ENCODE results near the gene RSBN1L. TPM values are rescaled to one million over a fixed set of nuclear protein-coding genes. Genes with fewer than 3 reads are reported as not detected.

RSBN1L gene
- total and polyA plus RNA-seq, 4 experiments from 2014 or later: 6.3 to 51.0 (median 26.3) TPM

DNA sequence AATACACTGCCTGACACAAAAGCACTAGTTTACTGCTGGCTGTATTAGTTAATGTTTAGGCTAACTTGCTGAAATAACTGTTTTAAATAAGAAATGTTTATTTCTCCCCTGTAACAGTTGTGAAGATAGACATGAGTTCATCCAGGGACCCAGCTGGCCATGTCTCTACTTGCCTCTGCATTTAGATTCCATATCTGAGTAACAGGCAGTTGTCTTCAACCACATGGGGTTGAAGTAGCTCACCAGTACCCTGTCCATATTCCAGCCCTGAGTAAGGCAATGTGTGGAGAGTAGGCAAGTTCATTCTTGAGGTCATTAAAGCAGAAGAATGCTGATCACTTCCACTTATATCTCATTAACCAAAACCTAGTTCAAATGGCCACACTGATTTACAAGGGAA, 31.1 kb upstream of the RSBN1L start:
- Histone ChIP-seq H3K27me3 (ENCODE audit: insufficient read depth, low read length) (no peaks in the 10 kb centered on the region), H3K36me3 (ENCODE audit: insufficient read depth, low read length) (no peaks in the 10 kb centered on the region), H3K4me3 (ENCODE audit: low read length in 2 of 2) (no peak overlapping the region), H3K4me1 (ENCODE audit: insufficient read depth, low read length) (no peaks in the 10 kb centered on the region), H3K27ac (ENCODE audit: low read depth, low read length) (no peak overlapping the region), H3K9me3 (ENCODE audit: control insufficient read depth in 1 of 2, low read length in 2 of 2) (no peaks in the 10 kb centered on the region)
- POLR2A ChIA-PET (ENCODE audit: partially characterized antibody): no interaction called here
- CTCF ChIA-PET (ENCODE audit: partially characterized antibody): interaction anchor here (1.1 to 1.6 kb wide), 2 partner anchors 14 to 375 kb away, joined by 3 to 9 read pairs; no protein-coding TSS in a partner anchor
- H3K27me3 Mint-ChIP-seq: no peaks in the 10 kb centered on the region
- H3K27ac Mint-ChIP-seq: no peak overlapping the region
- intact Hi-C loops (cut with micrococcal nuclease): no loop called here
- no peak for DNase-seq
- no peak overlapping the region for H3K4me3 Mint-ChIP-seq
- H3K4me1 Mint-ChIP-seq: no peaks in the 10 kb centered on the region
- H3K9me3 Mint-ChIP-seq: no peaks in the 10 kb centered on the region
- no peaks in the 10 kb centered on the region for H3K36me3 Mint-ChIP-seq

- H3K27me3 Mint-ChIP-seq: no peaks in the 10 kb centered on the region
- ChIA-PET POLR2A (ENCODE audit: partially characterized antibody) (no interaction called here), CTCF (ENCODE audit: partially characterized antibody) (interaction anchor here (0.6 kb wide), 1 partner anchor 8 kb away, joined by 3 read pairs; no protein-coding TSS in a partner anchor)
- H3K36me3 Mint-ChIP-seq: no peaks in the 10 kb centered on the region
- Histone ChIP-seq H3K36me3 (ENCODE audit: insufficient read depth, low read length) (no peaks in the 10 kb centered on the region), H3K9me3 (ENCODE audit: control insufficient read depth in 1 of 2, low read length in 2 of 2) (no peaks in the 10 kb centered on the region), H3K27me3 (ENCODE audit: insufficient read depth, low read length) (no peaks in the 10 kb centered on the region), H3K4me1 (ENCODE audit: insufficient read depth, low read length) (no peaks in the 10 kb centered on the region), H3K27ac (ENCODE audit: low read depth, low read length) (no peak overlapping the region), H3K4me3 (ENCODE audit: low read length in 2 of 2) (no peak overlapping the region)
- intact Hi-C loops (cut with micrococcal nuclease): no loop called here
- no peak overlapping the region for H3K27ac Mint-ChIP-seq
- no peaks in the 10 kb centered on the region for H3K9me3 Mint-ChIP-seq
- no peaks in the 10 kb centered on the region for H3K4me1 Mint-ChIP-seq
- no peak overlapping the region for H3K4me3 Mint-ChIP-seq
- DNase-seq: no peak
Measured at GRCh38 chr7:77667459-77668086, 28.7 kb upstream of the RSBN1L start.

DNA sequence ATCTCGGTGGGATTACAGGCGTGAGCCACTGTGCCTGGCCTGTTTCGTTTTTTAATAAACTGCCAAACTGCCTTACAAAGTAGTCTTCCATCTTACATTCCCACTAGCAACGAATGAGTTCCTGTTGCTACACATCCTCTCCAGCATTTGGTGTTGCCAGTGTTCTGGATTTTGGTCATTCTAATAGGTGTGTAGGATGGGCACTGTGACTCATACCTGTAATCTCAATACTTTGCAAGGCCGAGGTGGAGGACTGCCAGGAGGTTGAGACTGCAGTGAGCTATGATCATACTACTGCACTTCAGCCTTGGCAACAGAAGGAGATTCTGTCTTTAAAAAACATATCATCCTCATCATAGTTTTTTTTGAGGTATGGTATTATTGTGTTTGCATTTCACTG, 21.4 kb upstream of the RSBN1L start:
- CTCF ChIA-PET (ENCODE audit: partially characterized antibody): interaction anchor here (1.5 kb wide), 1 partner anchor 16 kb away, joined by 6 read pairs; no protein-coding TSS in a partner anchor

GRCh38 chr7:77679608-77680007, 16.7 kb upstream of the RSBN1L start:
- Histone ChIP-seq H3K4me3 (ENCODE audit: low read length in 2 of 2) (no peak overlapping the region), H3K9me3 (ENCODE audit: control insufficient read depth in 1 of 2, low read length in 2 of 2) (no peaks in the 10 kb centered on the region), H3K36me3 (ENCODE audit: insufficient read depth, low read length) (no peaks in the 10 kb centered on the region), H3K4me1 (ENCODE audit: insufficient read depth, low read length) (no peaks in the 10 kb centered on the region), H3K27ac (ENCODE audit: low read depth, low read length) (no peak overlapping the region), H3K27me3 (ENCODE audit: insufficient read depth, low read length) (no peaks in the 10 kb centered on the region)
- DNase-seq: no peak
- Mint-ChIP-seq H3K4me3 (no peak overlapping the region), H3K4me1 (peaks cover 0 to 2% (median under 1%) of the 10 kb centered on the region in 4 donors), H3K27me3 (no peaks in the 10 kb centered on the region), H3K9me3 (no peaks in the 10 kb centered on the region), H3K27ac (peak overlapping the region in 1 of 7 donors; percentile 85), H3K36me3 (peaks cover 17 to 18% of the 10 kb centered on the region in 2 donors)
- intact Hi-C loops (cut with micrococcal nuclease): no loop called here
- POLR2A ChIA-PET (ENCODE audit: partially characterized antibody): no interaction called here
- CTCF ChIA-PET (ENCODE audit: partially characterized antibody): no interaction called here

More for the DNA sequence above, 21.4 kb upstream of the RSBN1L start:
- POLR2A ChIA-PET (ENCODE audit: partially characterized antibody): interaction anchor here (0.8 kb wide), 1 partner anchor 21 kb away, joined by 3 read pairs; the partner anchor contains the start of gene RSBN1L
- Mint-ChIP-seq H3K27me3 (no peaks in the 10 kb centered on the region), H3K4me3 (no peak overlapping the region), H3K27ac (no peak overlapping the region), H3K4me1 (peaks cover 0 to 2% (median 0%) of the 10 kb centered on the region in 4 donors), H3K9me3 (no peaks in the 10 kb centered on the region), H3K36me3 (no peaks in the 10 kb centered on the region)
- Histone ChIP-seq H3K9me3 (ENCODE audit: control insufficient read depth in 1 of 2, low read length in 2 of 2) (no peaks in the 10 kb centered on the region), H3K27ac (ENCODE audit: low read depth, low read length) (no peak overlapping the region), H3K4me1 (ENCODE audit: insufficient read depth, low read length) (no peaks in the 10 kb centered on the region), H3K27me3 (ENCODE audit: insufficient read depth, low read length) (no peaks in the 10 kb centered on the region), H3K36me3 (ENCODE audit: insufficient read depth, low read length) (no peaks in the 10 kb centered on the region), H3K4me3 (ENCODE audit: low read length in 2 of 2) (no peak overlapping the region)
- intact Hi-C loops (cut with micrococcal nuclease): no loop called here
- no peak for DNase-seq

- ChIA-PET CTCF (ENCODE audit: partially characterized antibody) (interaction anchor here (0.6 kb wide), 1 partner anchor 13 kb away, joined by 3 read pairs; no protein-coding TSS in a partner anchor), POLR2A (ENCODE audit: partially characterized antibody) (no interaction called here)
- Histone ChIP-seq H3K36me3 (ENCODE audit: insufficient read depth, low read length) (no peaks in the 10 kb centered on the region), H3K9me3 (ENCODE audit: control insufficient read depth in 1 of 2, low read length in 2 of 2) (no peaks in the 10 kb centered on the region), H3K27me3 (ENCODE audit: insufficient read depth, low read length) (no peaks in the 10 kb centered on the region), H3K27ac (ENCODE audit: low read depth, low read length) (no peak overlapping the region), H3K4me1 (ENCODE audit: insufficient read depth, low read length) (no peaks in the 10 kb centered on the region), H3K4me3 (ENCODE audit: low read length in 2 of 2) (no peak overlapping the region)
- H3K4me3 Mint-ChIP-seq: no peak overlapping the region
- intact Hi-C loops (cut with micrococcal nuclease): no loop called here
- peaks cover 17 to 20% of the 10 kb centered on the region in 2 donors for H3K36me3 Mint-ChIP-seq
- no peak overlapping the region for H3K27ac Mint-ChIP-seq
- H3K4me1 Mint-ChIP-seq: peaks cover 2 to 4% (median 3%) of the 10 kb centered on the region in 4 donors
- H3K27me3 Mint-ChIP-seq: no peaks in the 10 kb centered on the region
- DNase-seq: no peak
- no peaks in the 10 kb centered on the region for H3K9me3 Mint-ChIP-seq
Measured at GRCh38 chr7:77680266-77680665, 16.0 kb upstream of the RSBN1L start.

- Mint-ChIP-seq H3K36me3 (peaks cover 17 to 25% of the 10 kb centered on the region in 2 donors), H3K27ac (no peak overlapping the region), H3K27me3 (no peaks in the 10 kb centered on the region), H3K4me1 (peaks cover 18 to 32% (median 24%) of the 10 kb centered on the region in 4 donors), H3K9me3 (no peaks in the 10 kb centered on the region), H3K4me3 (no peak overlapping the region)
- CTCF ChIA-PET (ENCODE audit: partially characterized antibody): interaction anchor here (1.1 to 1.4 kb wide), 4 partner anchors 14 to 75 kb away, joined by 3 to 4 read pairs (median 3); no protein-coding TSS in a partner anchor
- H3K9me3 ChIP-seq (ENCODE audit: control insufficient read depth in 1 of 2, low read length in 2 of 2): no peaks in the 10 kb centered on the region
- intact Hi-C loops (cut with micrococcal nuclease): no loop called here
- no peak for DNase-seq
- H3K27ac ChIP-seq (ENCODE audit: low read depth, low read length): no peak overlapping the region
- H3K4me1 ChIP-seq (ENCODE audit: insufficient read depth, low read length): peaks cover 21% of the 10 kb centered on the region
- no peaks in the 10 kb centered on the region for H3K27me3 ChIP-seq (ENCODE audit: insufficient read depth, low read length)
- H3K4me3 ChIP-seq (ENCODE audit: low read length in 2 of 2): no peak overlapping the region
- no peaks in the 10 kb centered on the region for H3K36me3 ChIP-seq (ENCODE audit: insufficient read depth, low read length)
- POLR2A ChIA-PET (ENCODE audit: partially characterized antibody): no interaction called here
Measured at GRCh38 chr7:77684030-77684429, 12.2 kb upstream of the RSBN1L start.

DNA sequence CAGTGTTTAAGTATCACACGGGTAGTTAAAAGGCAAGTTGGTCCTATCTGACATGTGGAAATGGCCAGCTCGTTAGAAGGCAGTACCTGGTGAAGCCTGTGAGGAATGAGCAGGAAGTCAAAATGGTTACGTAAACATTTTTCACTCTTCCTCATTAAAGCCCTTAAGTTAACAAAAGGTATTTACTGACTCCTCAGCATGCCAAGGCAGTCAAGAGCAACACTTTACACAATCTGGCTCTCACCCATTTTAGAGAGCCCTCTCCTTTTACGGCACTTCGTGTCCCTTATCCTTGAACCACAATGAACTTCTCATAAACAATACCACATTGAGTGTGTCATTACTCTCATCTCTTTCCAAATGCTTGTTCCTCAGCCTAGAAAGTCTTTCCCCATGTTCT, 11.0 kb upstream of the RSBN1L start:
- DNase-seq: no peak
- intact Hi-C loops (cut with micrococcal nuclease): no loop called here
- Histone ChIP-seq H3K27ac (ENCODE audit: low read depth, low read length) (no peak overlapping the region), H3K9me3 (ENCODE audit: control insufficient read depth in 1 of 2, low read length in 2 of 2) (no peaks in the 10 kb centered on the region), H3K4me1 (ENCODE audit: insufficient read depth, low read length) (peaks cover 21% of the 10 kb centered on the region), H3K27me3 (ENCODE audit: insufficient read depth, low read length) (no peaks in the 10 kb centered on the region), H3K4me3 (ENCODE audit: low read length in 2 of 2) (no peak overlapping the region), H3K36me3 (ENCODE audit: insufficient read depth, low read length) (no peaks in the 10 kb centered on the region)
- peaks cover 17 to 25% of the 10 kb centered on the region in 2 donors for H3K36me3 Mint-ChIP-seq
- ChIA-PET CTCF (ENCODE audit: partially characterized antibody) (interaction anchor here (1.1 to 1.4 kb wide), 4 partner anchors 13 to 74 kb away, joined by 3 to 4 read pairs (median 3); no protein-coding TSS in a partner anchor), POLR2A (ENCODE audit: partially characterized antibody) (interaction anchor here (4.1 kb wide), 1 partner anchor 11 kb away, joined by 41 read pairs; the partner anchor contains the start of gene RSBN1L)
- peak overlapping the region in 2 of 7 donors; percentile 0 to 35 for H3K27ac Mint-ChIP-seq
- H3K9me3 Mint-ChIP-seq: no peaks in the 10 kb centered on the region
- H3K4me3 Mint-ChIP-seq: no peak overlapping the region
- peaks cover 18 to 32% (median 24%) of the 10 kb centered on the region in 4 donors for H3K4me1 Mint-ChIP-seq
- H3K27me3 Mint-ChIP-seq: no peaks in the 10 kb centered on the region

Data from CD4-positive, alpha-beta memory T cell (primary cell).